ENCODE measurements around the gene ATL3.

GRCh38 chr11:63611395-63611747 is 59.8 kb downstream of the ATL3 start:
- no peak for TF ChIP-seq POLR2A (IDR thresholded peaks at IDR 0.05; ENCODE audit: low read depth, low read length)
- TF ChIP-seq, protein P1, sequence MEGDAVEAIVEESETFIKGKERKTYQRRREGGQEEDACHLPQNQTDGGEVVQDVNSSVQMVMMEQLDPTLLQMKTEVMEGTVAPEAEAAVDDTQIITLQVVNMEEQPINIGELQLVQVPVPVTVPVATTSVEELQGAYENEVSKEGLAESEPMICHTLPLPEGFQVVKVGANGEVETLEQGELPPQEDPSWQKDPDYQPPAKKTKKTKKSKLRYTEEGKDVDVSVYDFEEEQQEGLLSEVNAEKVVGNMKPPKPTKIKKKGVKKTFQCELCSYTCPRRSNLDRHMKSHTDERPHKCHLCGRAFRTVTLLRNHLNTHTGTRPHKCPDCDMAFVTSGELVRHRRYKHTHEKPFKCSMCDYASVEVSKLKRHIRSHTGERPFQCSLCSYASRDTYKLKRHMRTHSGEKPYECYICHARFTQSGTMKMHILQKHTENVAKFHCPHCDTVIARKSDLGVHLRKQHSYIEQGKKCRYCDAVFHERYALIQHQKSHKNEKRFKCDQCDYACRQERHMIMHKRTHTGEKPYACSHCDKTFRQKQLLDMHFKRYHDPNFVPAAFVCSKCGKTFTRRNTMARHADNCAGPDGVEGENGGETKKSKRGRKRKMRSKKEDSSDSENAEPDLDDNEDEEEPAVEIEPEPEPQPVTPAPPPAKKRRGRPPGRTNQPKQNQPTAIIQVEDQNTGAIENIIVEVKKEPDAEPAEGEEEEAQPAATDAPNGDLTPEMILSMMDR (conservative IDR thresholded peaks at IDR 0.05; ENCODE audit: low read depth, low read length): no peak
- no peak for TF ChIP-seq MAZ (IDR thresholded peaks at IDR 0.05; ENCODE audit: borderline replicate concordance, low read depth, low read length)
- no peak for TF ChIP-seq MXI1 (IDR thresholded peaks at IDR 0.05; ENCODE audit: borderline replicate concordance, low read depth, low read length)
